SK-N-SH treated with all-trans-retinoic acid at 6 μM for 48 hours (cell line): ENCODE measurements around the gene AGAP1.
"Not testable (repeated sequence)": the region's sequence is repeated elsewhere in the genome, so short reads cannot be mapped to it uniquely, and the experiment has no call there.

Experiments used
- ATAC-seq: fragments of 200-7000 bp; cut with Tn5 transposase; 3 replicates; pipeline ENCODE4 v1.9.1; 2020; ENCODE audit warnings: mild to moderate bottlenecking, moderate library complexity
- BACH2 ChIP-seq: fragments of 250-450 bp; sonication (Bioruptor Pico); IDR thresholded peaks from 2 replicates; pipeline ENCODE4 v1.9.0; 2021; ENCODE audit warnings: mild to moderate bottlenecking, borderline replicate concordance
- CREB5 ChIP-seq: fragments of 250-450 bp; sonication (Bioruptor Pico); IDR thresholded peaks from 2 replicates; pipeline ENCODE4 v1.5.1; 2020; ENCODE audit warnings: low read depth, mild to moderate bottlenecking, moderate library complexity
- CSDC2 ChIP-seq: fragments of 250-450 bp; sonication (Bioruptor Pico); IDR thresholded peaks from 2 replicates; pipeline ENCODE4 v1.5.0; 2020; ENCODE audit warnings: mild to moderate bottlenecking, moderate library complexity
- ESRRG ChIP-seq: fragments of 250-450 bp; sonication (Bioruptor Pico); IDR thresholded peaks from 2 replicates; pipeline ENCODE4 v1.6.1; 2021; ENCODE audit warnings: mild to moderate bottlenecking
- GLIS3 ChIP-seq: fragments of 250-450 bp; sonication (Bioruptor Pico); IDR thresholded peaks from 2 replicates; pipeline ENCODE4 v1.5.0; 2020; ENCODE audit warnings: mild to moderate bottlenecking, moderate library complexity
- ISL1 ChIP-seq: fragments of 250-450 bp; sonication (Bioruptor Pico); IDR thresholded peaks from 2 replicates; pipeline ENCODE4 v2.1.2; 2022; ENCODE audit warnings: mild to moderate bottlenecking, moderate library complexity
- OSR1 ChIP-seq: fragments of 250-450 bp; sonication (Bioruptor Pico); IDR thresholded peaks from 2 replicates; pipeline ENCODE4 v1.8.0; 2022; ENCODE audit warnings: moderate library complexity, mild to moderate bottlenecking, inconsistent platforms
- PPARA ChIP-seq: fragments of 250-450 bp; sonication (Bioruptor Pico); IDR thresholded peaks from 2 replicates; pipeline ENCODE4 v1.5.0; 2020; ENCODE audit warnings: mild to moderate bottlenecking, borderline replicate concordance
- RARB ChIP-seq: fragments of 250-450 bp; sonication (Bioruptor Pico); IDR thresholded peaks from 2 replicates; pipeline ENCODE4 v1.8.0; 2021; ENCODE audit warnings: mild to moderate bottlenecking, moderate library complexity
- SNAI2 ChIP-seq: fragments of 250-450 bp; sonication (Bioruptor Pico); IDR thresholded peaks from 2 replicates; pipeline ENCODE4 v1.5.0; 2020; ENCODE audit warnings: mild to moderate bottlenecking, moderate library complexity
- TCF4 ChIP-seq: fragments of 250-450 bp; sonication (Bioruptor Pico); IDR thresholded peaks from 2 replicates; pipeline ENCODE4 v1.8.0; 2021; ENCODE audit warnings: mild to moderate bottlenecking, moderate library complexity, borderline replicate concordance
- TOX ChIP-seq: fragments of 250-450 bp; sonication (Bioruptor Pico); IDR thresholded peaks from 2 replicates; pipeline ENCODE4 v1.8.0; 2021; ENCODE audit warnings: mild to moderate bottlenecking, moderate library complexity, borderline replicate concordance
- ZC3H10 ChIP-seq: fragments of 250-450 bp; sonication (Bioruptor Pico); IDR thresholded peaks from 2 replicates; pipeline ENCODE4 v1.5.1; 2021; ENCODE audit warnings: mild to moderate bottlenecking, moderate library complexity
- ZFP3 ChIP-seq: fragments of 250-450 bp; sonication (Bioruptor Pico); IDR thresholded peaks from 2 replicates; pipeline ENCODE4 v1.5.0; 2020; ENCODE audit warnings: mild to moderate bottlenecking, moderate library complexity
- ZFP30 ChIP-seq: fragments of 450-650 bp; formaldehyde crosslinking; IDR thresholded peaks from 2 replicates; pipeline ENCODE4 v1.5.0; 2022; ENCODE audit warnings: mild to moderate bottlenecking, moderate library complexity
- ZNF565 ChIP-seq: fragments of 450-650 bp; formaldehyde crosslinking; conservative IDR thresholded peaks from 2 replicates; pipeline ENCODE4 v1.5.0; 2020; ENCODE audit warnings: low read depth, mild to moderate bottlenecking, moderate library complexity
- ZNF70 ChIP-seq: fragments of 450-650 bp; formaldehyde crosslinking; IDR thresholded peaks from 2 replicates; pipeline ENCODE4 v1.5.0; 2020; ENCODE audit warnings: mild to moderate bottlenecking, moderate library complexity
- ZNF8 ChIP-seq: fragments of 450-650 bp; formaldehyde crosslinking; IDR thresholded peaks from 2 replicates; pipeline ENCODE4 v1.5.0; 2020; ENCODE audit warnings: mild to moderate bottlenecking, moderate library complexity
- TF ChIP-seq, protein P1 (sequence below): fragments of 250-450 bp; sonication (Bioruptor Pico); IDR thresholded peaks from 2 replicates; pipeline ENCODE4 v1.8.0; 2020; ENCODE audit warnings: mild to moderate bottlenecking, moderate library complexity, borderline replicate concordance
- TF ChIP-seq, protein P2 (sequence below): fragments of 250-450 bp; sonication (Bioruptor Pico); IDR thresholded peaks from 2 replicates; pipeline ENCODE4 v1.5.1; 2021; ENCODE audit warnings: mild to moderate bottlenecking, moderate library complexity
- TF ChIP-seq, protein P3 (sequence below): fragments of 250-450 bp; sonication (Bioruptor Pico); IDR thresholded peaks from 2 replicates; pipeline ENCODE4 v1.8.0; 2021; ENCODE audit warnings: low read depth, mild to moderate bottlenecking, moderate library complexity, borderline replicate concordance
- TF ChIP-seq, protein P4 (sequence below): fragments of 250-450 bp; sonication (Bioruptor Pico); IDR thresholded peaks from 2 replicates; pipeline ENCODE4 v1.5.0; 2020; ENCODE audit warnings: mild to moderate bottlenecking, moderate library complexity

The AGAP1 gene

GRCh38 chr2:235946590-235946989, 452.7 kb downstream of the AGAP1 start:
- ATAC-seq, result no peak
- no peak for TF ChIP-seq ZFP30
- no peak for TF ChIP-seq ZNF70 (CRISPR knock-in tag)
- TF ChIP-seq TOX (CRISPR knock-in tag), result no peak
- TF ChIP-seq, protein P1, sequence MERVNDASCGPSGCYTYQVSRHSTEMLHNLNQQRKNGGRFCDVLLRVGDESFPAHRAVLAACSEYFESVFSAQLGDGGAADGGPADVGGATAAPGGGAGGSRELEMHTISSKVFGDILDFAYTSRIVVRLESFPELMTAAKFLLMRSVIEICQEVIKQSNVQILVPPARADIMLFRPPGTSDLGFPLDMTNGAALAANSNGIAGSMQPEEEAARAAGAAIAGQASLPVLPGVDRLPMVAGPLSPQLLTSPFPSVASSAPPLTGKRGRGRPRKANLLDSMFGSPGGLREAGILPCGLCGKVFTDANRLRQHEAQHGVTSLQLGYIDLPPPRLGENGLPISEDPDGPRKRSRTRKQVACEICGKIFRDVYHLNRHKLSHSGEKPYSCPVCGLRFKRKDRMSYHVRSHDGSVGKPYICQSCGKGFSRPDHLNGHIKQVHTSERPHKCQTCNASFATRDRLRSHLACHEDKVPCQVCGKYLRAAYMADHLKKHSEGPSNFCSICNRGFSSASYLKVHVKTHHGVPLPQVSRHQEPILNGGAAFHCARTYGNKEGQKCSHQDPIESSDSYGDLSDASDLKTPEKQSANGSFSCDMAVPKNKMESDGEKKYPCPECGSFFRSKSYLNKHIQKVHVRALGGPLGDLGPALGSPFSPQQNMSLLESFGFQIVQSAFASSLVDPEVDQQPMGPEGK (CRISPR knock-in tag), result no peak
- no peak for TF ChIP-seq ESRRG
- TF ChIP-seq ISL1, result no peak
- TF ChIP-seq, protein P2, sequence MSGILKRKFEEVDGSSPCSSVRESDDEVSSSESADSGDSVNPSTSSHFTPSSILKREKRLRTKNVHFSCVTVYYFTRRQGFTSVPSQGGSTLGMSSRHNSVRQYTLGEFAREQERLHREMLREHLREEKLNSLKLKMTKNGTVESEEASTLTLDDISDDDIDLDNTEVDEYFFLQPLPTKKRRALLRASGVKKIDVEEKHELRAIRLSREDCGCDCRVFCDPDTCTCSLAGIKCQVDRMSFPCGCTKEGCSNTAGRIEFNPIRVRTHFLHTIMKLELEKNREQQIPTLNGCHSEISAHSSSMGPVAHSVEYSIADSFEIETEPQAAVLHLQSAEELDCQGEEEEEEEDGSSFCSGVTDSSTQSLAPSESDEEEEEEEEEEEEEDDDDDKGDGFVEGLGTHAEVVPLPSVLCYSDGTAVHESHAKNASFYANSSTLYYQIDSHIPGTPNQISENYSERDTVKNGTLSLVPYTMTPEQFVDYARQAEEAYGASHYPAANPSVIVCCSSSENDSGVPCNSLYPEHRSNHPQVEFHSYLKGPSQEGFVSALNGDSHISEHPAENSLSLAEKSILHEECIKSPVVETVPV (CRISPR knock-in tag), result no peak
- TF ChIP-seq, protein P3, sequence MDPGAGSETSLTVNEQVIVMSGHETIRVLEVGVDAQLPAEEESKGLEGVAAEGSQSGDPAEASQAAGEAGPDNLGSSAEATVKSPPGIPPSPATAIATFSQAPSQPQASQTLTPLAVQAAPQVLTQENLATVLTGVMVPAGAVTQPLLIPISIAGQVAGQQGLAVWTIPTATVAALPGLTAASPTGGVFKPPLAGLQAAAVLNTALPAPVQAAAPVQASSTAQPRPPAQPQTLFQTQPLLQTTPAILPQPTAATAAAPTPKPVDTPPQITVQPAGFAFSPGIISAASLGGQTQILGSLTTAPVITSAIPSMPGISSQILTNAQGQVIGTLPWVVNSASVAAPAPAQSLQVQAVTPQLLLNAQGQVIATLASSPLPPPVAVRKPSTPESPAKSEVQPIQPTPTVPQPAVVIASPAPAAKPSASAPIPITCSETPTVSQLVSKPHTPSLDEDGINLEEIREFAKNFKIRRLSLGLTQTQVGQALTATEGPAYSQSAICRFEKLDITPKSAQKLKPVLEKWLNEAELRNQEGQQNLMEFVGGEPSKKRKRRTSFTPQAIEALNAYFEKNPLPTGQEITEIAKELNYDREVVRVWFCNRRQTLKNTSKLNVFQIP (CRISPR knock-in tag), result no peak
- no peak for TF ChIP-seq RARB (CRISPR knock-in tag)
- no peak for TF ChIP-seq OSR1 (CRISPR knock-in tag)
- TF ChIP-seq PPARA, result no peak
- TF ChIP-seq BACH2 (CRISPR knock-in tag), result no peak
- TF ChIP-seq ZFP3, result no peak
- TF ChIP-seq TCF4 (CRISPR knock-in tag), result no peak
- no peak for TF ChIP-seq ZNF8 (CRISPR knock-in tag)
- TF ChIP-seq SNAI2 (CRISPR knock-in tag), result no peak
- TF ChIP-seq, protein P4, sequence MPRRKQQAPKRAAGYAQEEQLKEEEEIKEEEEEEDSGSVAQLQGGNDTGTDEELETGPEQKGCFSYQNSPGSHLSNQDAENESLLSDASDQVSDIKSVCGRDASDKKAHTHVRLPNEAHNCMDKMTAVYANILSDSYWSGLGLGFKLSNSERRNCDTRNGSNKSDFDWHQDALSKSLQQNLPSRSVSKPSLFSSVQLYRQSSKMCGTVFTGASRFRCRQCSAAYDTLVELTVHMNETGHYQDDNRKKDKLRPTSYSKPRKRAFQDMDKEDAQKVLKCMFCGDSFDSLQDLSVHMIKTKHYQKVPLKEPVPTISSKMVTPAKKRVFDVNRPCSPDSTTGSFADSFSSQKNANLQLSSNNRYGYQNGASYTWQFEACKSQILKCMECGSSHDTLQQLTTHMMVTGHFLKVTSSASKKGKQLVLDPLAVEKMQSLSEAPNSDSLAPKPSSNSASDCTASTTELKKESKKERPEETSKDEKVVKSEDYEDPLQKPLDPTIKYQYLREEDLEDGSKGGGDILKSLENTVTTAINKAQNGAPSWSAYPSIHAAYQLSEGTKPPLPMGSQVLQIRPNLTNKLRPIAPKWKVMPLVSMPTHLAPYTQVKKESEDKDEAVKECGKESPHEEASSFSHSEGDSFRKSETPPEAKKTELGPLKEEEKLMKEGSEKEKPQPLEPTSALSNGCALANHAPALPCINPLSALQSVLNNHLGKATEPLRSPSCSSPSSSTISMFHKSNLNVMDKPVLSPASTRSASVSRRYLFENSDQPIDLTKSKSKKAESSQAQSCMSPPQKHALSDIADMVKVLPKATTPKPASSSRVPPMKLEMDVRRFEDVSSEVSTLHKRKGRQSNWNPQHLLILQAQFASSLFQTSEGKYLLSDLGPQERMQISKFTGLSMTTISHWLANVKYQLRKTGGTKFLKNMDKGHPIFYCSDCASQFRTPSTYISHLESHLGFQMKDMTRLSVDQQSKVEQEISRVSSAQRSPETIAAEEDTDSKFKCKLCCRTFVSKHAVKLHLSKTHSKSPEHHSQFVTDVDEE (CRISPR knock-in tag), result no peak

DNA sequence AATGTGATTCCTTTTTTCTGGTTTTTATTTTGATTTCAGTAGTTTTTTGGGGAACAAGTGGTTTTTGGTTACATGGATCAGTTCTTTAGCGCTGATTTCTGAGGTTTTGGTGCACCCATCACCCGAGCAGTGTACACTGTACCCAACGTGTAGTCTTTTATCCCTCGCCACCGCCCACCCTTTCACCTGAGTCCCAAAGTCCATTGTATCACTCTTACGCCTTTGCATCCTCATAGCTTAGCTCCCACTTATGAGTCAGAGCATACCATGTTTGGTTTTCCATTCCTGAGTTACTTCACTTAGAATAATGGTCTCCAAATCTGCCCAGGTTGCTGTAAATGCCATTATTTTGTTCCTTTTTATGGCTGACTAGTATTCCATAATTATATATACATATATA, 453.2 kb downstream of the AGAP1 start:
- ATAC-seq, result not testable (repeated sequence)

- ATAC-seq, result no peak
- TF ChIP-seq ZNF565 (CRISPR knock-in tag), result no peak
- no peak for TF ChIP-seq ESRRG
- TF ChIP-seq RARB (CRISPR knock-in tag), result no peak
- no peak for TF ChIP-seq ZFP30
- no peak for TF ChIP-seq TOX (CRISPR knock-in tag)
- TF ChIP-seq ZFP3, result no peak
- TF ChIP-seq ZNF8 (CRISPR knock-in tag), result no peak
- TF ChIP-seq, protein P1 (CRISPR knock-in tag), result no peak
Observed at GRCh38 chr2:235949567-235950472, 456.0 kb downstream of the AGAP1 start.

DNA sequence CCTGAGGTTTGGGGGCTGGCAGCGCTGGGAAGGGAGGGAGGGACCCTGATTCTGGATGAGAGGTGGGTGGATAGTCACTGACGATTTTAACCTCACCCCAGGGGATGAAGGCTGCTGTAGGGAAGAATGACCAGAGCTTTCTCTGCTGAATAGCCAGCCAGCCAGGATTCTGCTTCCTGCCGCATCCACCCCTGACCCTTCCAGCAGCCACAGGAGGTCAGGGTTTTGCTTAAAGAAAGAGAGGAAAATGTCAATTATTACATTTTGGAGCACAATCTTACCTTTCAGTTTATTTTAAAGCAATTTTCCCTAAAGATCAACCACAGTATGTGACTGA, 456.6 kb downstream of the AGAP1 start:
- no peak for ATAC-seq
- no peak for TF ChIP-seq ZFP30
- TF ChIP-seq CREB5, result no peak
- no peak for TF ChIP-seq PPARA
- TF ChIP-seq OSR1 (CRISPR knock-in tag), result no peak
- no peak for TF ChIP-seq RARB (CRISPR knock-in tag)
- no peak for TF ChIP-seq ZFP3
- TF ChIP-seq ISL1, result no peak
- TF ChIP-seq, protein P2 (CRISPR knock-in tag), result no peak
- TF ChIP-seq BACH2 (CRISPR knock-in tag), result no peak
- TF ChIP-seq TOX (CRISPR knock-in tag), result no peak
- no peak for TF ChIP-seq ZNF8 (CRISPR knock-in tag)
- TF ChIP-seq ZC3H10 (CRISPR knock-in tag), result no peak
- TF ChIP-seq ESRRG, result no peak
- TF ChIP-seq CSDC2, result no peak
- no peak for TF ChIP-seq GLIS3 (CRISPR knock-in tag)
